Upper lobe of right lung (tissue), 1 donor: ENCODE results near the gene MYO1F. TPM values are rescaled to one million over a fixed set of nuclear protein-coding genes. Genes with fewer than 3 reads are reported as not detected.

ENCODE experiments used
- ATAC-seq: fragments of 200-7000 bp; cut with Tn5 transposase; one replicate; pipeline ENCODE4 v1.9.1; 2020; ENCODE audit warnings: mild to moderate bottlenecking, moderate library complexity
- DNase-seq: peaks from one replicate; pipeline ENCODE4 v3.0.0-alpha.2; 2020
- H3K27ac ChIP-seq: fragments of 200-600 bp; one replicate; pipeline ENCODE4 v1.8.0; 2022
- H3K27me3 ChIP-seq: fragments of 200-600 bp; one replicate; pipeline ENCODE4 v1.8.0; 2022; ENCODE audit warnings: mild to moderate bottlenecking
- H3K36me3 ChIP-seq: fragments of 200-600 bp; one replicate; pipeline ENCODE4 v1.8.0; 2022
- H3K4me1 ChIP-seq: fragments of 200-600 bp; one replicate; pipeline ENCODE4 v1.8.0; 2022
- H3K4me3 ChIP-seq: fragments of 200-600 bp; one replicate; pipeline ENCODE4 v1.8.0; 2022; ENCODE audit warnings: mild to moderate bottlenecking
- H3K9me3 ChIP-seq: fragments of 200-600 bp; one replicate; pipeline ENCODE4 v1.8.0; 2022
- CTCF ChIP-seq: fragments of 200-600 bp; IDR thresholded peaks from one replicate; pipeline ENCODE4 v1.8.0; 2022; ENCODE audit warnings: antibody characterized with exemption
- intact Hi-C: fragments of 100-400 bp; cut with DNase I; formaldehyde crosslinking; loops from one replicate; pipeline ENCODE4 v1.11.0; 2022
- total RNA-seq: library from RNA; stranded (reverse); fragmentation: NEBNext Ultra II Directional; extraction: Animal tissue kit (Norgen Biotek cat#: 25700); gene quantifications from one replicate; pipeline ENCODE4 v1.2.1, GENCODE V29; 2021
- donor health status: DM: no; HTN: yes; CAD: no; lungs with severe emphysema.

Gene MYO1F
- total RNA-seq, 1 donor from 2014 or later, result 106 TPM

GRCh38 chr19:8489561-8490394, 87.5 kb downstream of the MYO1F start:
- Histone ChIP-seq H3K4me1 (peaks cover 14% of the 10 kb centered on the region), H3K36me3 (peaks cover 53% of the 10 kb centered on the region), H3K27me3 (no peaks in the 10 kb centered on the region), H3K9me3 (no peaks in the 10 kb centered on the region), H3K27ac (no peak overlapping the region), H3K4me3 (no peak overlapping the region)
- DNase-seq (no peak), ATAC-seq (peak; percentile 57)
- no peak for TF ChIP-seq CTCF
- intact Hi-C loops, result no loop called here

GRCh38 chr19:8488365-8488764, 88.9 kb downstream of the MYO1F start:
- peaks cover 18% of the 10 kb centered on the region for H3K4me1 ChIP-seq
- no peak for TF ChIP-seq CTCF
- no peak overlapping the region for H3K4me3 ChIP-seq
- ATAC-seq (no peak), DNase-seq (no peak)
- intact Hi-C loops, result no loop called here
- no peaks in the 10 kb centered on the region for H3K27me3 ChIP-seq
- no peaks in the 10 kb centered on the region for H3K9me3 ChIP-seq
- H3K36me3 ChIP-seq, result peaks cover 67% of the 10 kb centered on the region
- H3K27ac ChIP-seq, result no peak overlapping the region

- TF ChIP-seq CTCF, result no peak
- DNase-seq, result peak; percentile 83
- Histone ChIP-seq H3K4me1 (peaks cover 18% of the 10 kb centered on the region), H3K36me3 (peaks cover 78% of the 10 kb centered on the region), H3K27ac (peak overlapping the region; percentile 63), H3K4me3 (no peak overlapping the region), H3K27me3 (no peaks in the 10 kb centered on the region), H3K9me3 (no peaks in the 10 kb centered on the region)
- intact Hi-C loops, result no loop called here
- peak; percentile 70 for ATAC-seq
These were observed 89.9 kb downstream of the MYO1F start for GRCh38 chr19:8487137-8487851.

- no peak for TF ChIP-seq CTCF
- intact Hi-C loops, result no loop called here
- Histone ChIP-seq H3K9me3 (no peaks in the 10 kb centered on the region), H3K36me3 (peaks cover 81% of the 10 kb centered on the region), H3K4me1 (peaks cover 18% of the 10 kb centered on the region), H3K27ac (peak overlapping the region; percentile 63), H3K4me3 (no peak overlapping the region), H3K27me3 (no peaks in the 10 kb centered on the region)
- DNase-seq (peak; percentile 52), ATAC-seq (no peak)
These were observed 90.5 kb downstream of the MYO1F start for GRCh38 chr19:8486661-8487136.

GRCh38 chr19:8485561-8486371, 91.5 kb downstream of the MYO1F start:
- TF ChIP-seq CTCF, result no peak
- no peak overlapping the region for H3K27ac ChIP-seq
- no peak for ATAC-seq

More at GRCh38 chr19:8485561-8486371, 91.5 kb downstream of the MYO1F start:
- intact Hi-C loops, result no loop called here
- Histone ChIP-seq H3K36me3 (peaks cover 91% of the 10 kb centered on the region), H3K4me3 (no peak overlapping the region), H3K4me1 (peaks cover 27% of the 10 kb centered on the region), H3K27me3 (no peaks in the 10 kb centered on the region), H3K9me3 (no peaks in the 10 kb centered on the region)
- peak; percentile 60 for DNase-seq
